22Rv1 (cell line): ENCODE measurements around the gene KCNQ1.

ENCODE experiments used
- CTCF ChIP-seq: fragments of 450-650 bp; IDR thresholded peaks from 2 replicates; pipeline ENCODE4 v1.5.1; 2017; ENCODE audit warnings: mild to moderate bottlenecking
- ZFX ChIP-seq: fragments of 450-650 bp; IDR thresholded peaks from 2 replicates; pipeline ENCODE4 v1.6.1; 2017; ENCODE audit warnings: antibody characterized with exemption, borderline replicate concordance

- TF ChIP-seq CTCF, result no peak
- TF ChIP-seq ZFX, result no peak
Observed at GRCh38 chr11:2424811-2425495, 19.9 kb upstream of the KCNQ1 start.
